GM19025 (cell line): Measurements from ENCODE around the gene TMEM253.

Source experiments
- ATAC-seq: cut with Tn5 transposase; IDR thresholded peaks from one replicate; pipeline ENCODE4 v1.9.1; 2021; ENCODE audit warnings: mild to moderate bottlenecking, low read depth, moderate library complexity; ENCODE audit not compliant: unreplicated experiment

The TMEM253 gene

GRCh38 chr14:21102521-21103410, 1.9 kb downstream of the TMEM253 start:
- ATAC-seq, result no peak

- ATAC-seq, result no peak
Measured at GRCh38 chr14:21103411-21103709, 2.5 kb downstream of the TMEM253 start.

GRCh38 chr14:21103710-21104447, 3.0 kb downstream of the TMEM253 start:
- peak; percentile 93 for ATAC-seq

GRCh38 chr14:21104448-21105060, 3.7 kb downstream of the TMEM253 start:
- no peak for ATAC-seq

- ATAC-seq, result no peak
Measured at GRCh38 chr14:21105095-21105494, 4.2 kb downstream of the TMEM253 start.

- no peak for ATAC-seq
Measured at GRCh38 chr14:21106176-21106497, 5.3 kb downstream of the TMEM253 start.

- ATAC-seq, result no peak
Measured at GRCh38 chr14:21106498-21107282, 5.8 kb downstream of the TMEM253 start.

- ATAC-seq, result no peak
Measured at GRCh38 chr14:21107283-21107800, 6.5 kb downstream of the TMEM253 start.

- ATAC-seq, result no peak
Measured at GRCh38 chr14:21108791-21109190, 7.9 kb downstream of the TMEM253 start.

GRCh38 chr14:21109377-21110138, 8.7 kb downstream of the TMEM253 start:
- no peak for ATAC-seq

- ATAC-seq, result no peak
Measured at GRCh38 chr14:21112255-21112654, 11.4 kb downstream of the TMEM253 start.

GRCh38 chr14:21113369-21113768, 12.5 kb downstream of the TMEM253 start:
- ATAC-seq, result no peak

GRCh38 chr14:21118933-21119332, 18.1 kb downstream of the TMEM253 start:
- no peak for ATAC-seq

GRCh38 chr14:21120686-21121085, 19.8 kb downstream of the TMEM253 start:
- no peak for ATAC-seq

GRCh38 chr14:21121122-21121521, 20.3 kb downstream of the TMEM253 start:
- ATAC-seq, result no peak

GRCh38 chr14:21123429-21123828, 22.6 kb downstream of the TMEM253 start:
- no peak for ATAC-seq

GRCh38 chr14:21133901-21134300, 33.0 kb downstream of the TMEM253 start:
- no peak for ATAC-seq

GRCh38 chr14:21136024-21136423, 35.2 kb downstream of the TMEM253 start:
- ATAC-seq, result no peak

GRCh38 chr14:21142357-21142756, 41.5 kb downstream of the TMEM253 start:
- no peak for ATAC-seq

- ATAC-seq, result no peak
Measured at GRCh38 chr14:21145437-21145836, 44.6 kb downstream of the TMEM253 start.
